ENCODE measurements around the gene ARNT2.

- TF ChIP-seq GATA3 (IDR thresholded peaks at IDR 0.05; ENCODE audit: low read depth, low read length) (no peak), GATA2 (IDR thresholded peaks at IDR 0.05; ENCODE audit: low read depth, low read length) (no peak)
Observed at GRCh38 chr15:80630981-80631380, 226.8 kb downstream of the ARNT2 start.
